Loucy (cell line): Measurements from ENCODE around the gene SHOC2.

Experiments used
- CTCF ChIP-seq: fragments of 200-600 bp; sonication (generic); conservative IDR thresholded peaks from 2 replicates; pipeline ENCODE4 v1.5.1; 2014; ENCODE audit warnings: mild to moderate bottlenecking, antibody characterized with exemption, low read length
- EZH2phosphoT487 ChIP-seq: fragments of 200-600 bp; IDR thresholded peaks from 2 replicates; pipeline ENCODE4 v1.6.1; 2018; ENCODE audit warnings: antibody characterized with exemption, mild to moderate bottlenecking, moderate library complexity, borderline replicate concordance

DNA sequence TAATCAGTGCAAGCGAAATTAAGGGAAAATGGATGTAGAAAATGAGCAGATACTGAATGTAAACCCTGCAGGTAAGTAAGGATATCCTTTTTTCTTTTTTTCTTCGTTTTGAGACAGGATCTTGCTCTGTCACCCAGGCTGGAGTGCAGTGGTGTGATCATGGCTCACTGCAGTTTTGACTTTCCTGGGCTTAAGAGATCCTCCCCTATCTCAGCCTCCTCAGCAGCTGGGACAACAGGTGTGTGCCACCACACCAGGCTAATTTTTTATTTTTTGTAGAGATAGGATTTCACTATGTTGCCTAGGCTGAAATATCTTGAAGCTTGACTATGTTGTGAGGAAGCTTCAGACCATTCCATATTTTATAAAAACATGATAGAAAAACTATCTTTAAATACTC lies 43.4 kb upstream of the SHOC2 start:
- TF ChIP-seq CTCF = no peak
- no peak for TF ChIP-seq EZH2phosphoT487
